HCT116 (cell line): ENCODE measurements around the gene SPPL2C.

Experiments used
- CTCF ChIP-seq, 3 experiments: fragments of 200-600 bp in 1 of 3; sonication (generic) in 1 of 3; IDR thresholded peaks in 2 of 3; conservative IDR thresholded peaks in 1 of 3; 2 replicates each; pipeline ENCODE4 v1.5.1; 2012 to 2017; ENCODE audit warnings: low read depth in 2 of 3, low read length in 2 of 3, antibody characterized with exemption in 1 of 3, borderline replicate concordance in 1 of 3, control low read depth in 1 of 3, mild to moderate bottlenecking in 1 of 3, mixed read lengths in 1 of 3, mixed run types in 1 of 3, moderate library complexity in 1 of 3; ENCODE audit not compliant: insufficient read depth in 1 of 3
- REST ChIP-seq: IDR thresholded peaks from 2 replicates; pipeline ENCODE4 v1.6.1; 2012; ENCODE audit warnings: low read depth

- TF ChIP-seq CTCF (IDR thresholded peaks at IDR 0.05 in 2 of 3, conservative IDR thresholded peaks at IDR 0.05 in 1 of 3; ENCODE audit: borderline replicate concordance in 1 of 3, insufficient read depth in 1 of 3, low read depth in 2 of 3, low read length in 2 of 3) (no peak), REST (no peak)
Measured at GRCh38 chr17:45849536-45849990, 4.9 kb downstream of the SPPL2C start.
